IMR-90 (cell line): ENCODE measurements around the gene KLF2.

Experiments used
- BHLHE40 ChIP-seq: fragments of 150-350 bp; IDR thresholded peaks from 2 replicates; pipeline ENCODE4 v1.6.1; 2016; ENCODE audit warnings: mild to moderate bottlenecking, low read depth, low read length
- CEBPB ChIP-seq: IDR thresholded peaks from 2 replicates; pipeline ENCODE4 v1.6.1; 2012; ENCODE audit warnings: low read depth, low read length, improper control_type of control experiment
- CHD1 ChIP-seq: IDR thresholded peaks from 2 replicates; pipeline ENCODE4 v1.6.1; 2012; ENCODE audit warnings: low read depth, low read length, improper control_type of control experiment
- CTCF ChIP-seq: conservative IDR thresholded peaks from 2 replicates; pipeline ENCODE4 v1.5.1; 2012; ENCODE audit warnings: mild to moderate bottlenecking, low read depth, low read length, improper control_type of control experiment
- MAZ ChIP-seq: IDR thresholded peaks from 2 replicates; pipeline ENCODE4 v1.6.1; 2012; ENCODE audit warnings: low read depth, mild to moderate bottlenecking, low read length, improper control_type of control experiment, moderate library complexity, borderline replicate concordance
- NFE2L2 ChIP-seq: fragments of 150-350 bp; IDR thresholded peaks from 2 replicates; pipeline ENCODE4 v1.6.1; 2016; ENCODE audit warnings: low read depth, mild to moderate bottlenecking, low read length
- POLR2A ChIP-seq: IDR thresholded peaks from 2 replicates; pipeline ENCODE4 v1.6.1; 2012; ENCODE audit warnings: mild to moderate bottlenecking, low read depth, low read length
- RAD21 ChIP-seq: IDR thresholded peaks from 2 replicates; pipeline ENCODE4 v1.6.1; 2012; ENCODE audit warnings: low read length, improper control_type of control experiment
- RFX5 ChIP-seq: IDR thresholded peaks from 2 replicates; pipeline ENCODE4 v1.8.0; 2012; ENCODE audit warnings: low read depth, mild to moderate bottlenecking, low read length, moderate library complexity
- USF2 ChIP-seq: fragments of 150-350 bp; IDR thresholded peaks from 2 replicates; pipeline ENCODE4 v1.6.1; 2017; ENCODE audit warnings: mild to moderate bottlenecking, antibody characterized with exemption, low read length, low read depth

GRCh38 chr19:16340092-16340491, 15.5 kb downstream of the KLF2 start:
- no peak for TF ChIP-seq CTCF
- no peak for TF ChIP-seq RAD21
- TF ChIP-seq POLR2A: no peak
- TF ChIP-seq CEBPB: no peak
- no peak for TF ChIP-seq CHD1
- TF ChIP-seq NFE2L2: no peak
- no peak for TF ChIP-seq USF2
- peak; percentile 53; the same call in 1 of the 2 replicates for TF ChIP-seq BHLHE40
- TF ChIP-seq MAZ: no peak
- TF ChIP-seq RFX5: no peak
